OCI-LY3 (cell line): ENCODE results near the gene NBR1.
"Not testable (repeated sequence)": the region's sequence is repeated elsewhere in the genome, so short reads cannot be mapped to it uniquely, and the experiment has no call there.

Experiments used
- H2AFZ ChIP-seq: fragments of 200-600, 300-600 bp; shearing (Covaris generic); 2 replicates; pipeline ENCODE4 v1.6.0; 2014; ENCODE audit warnings: antibody characterized with exemption, low read depth, low read length
- H3K27ac ChIP-seq: fragments of 200-600, 300-600 bp; sonication (generic); 2 replicates; pipeline ENCODE4 v1.5.1; 2014; ENCODE audit warnings: mild to moderate bottlenecking, low read length, moderate library complexity, mixed read lengths
- H3K27me3 ChIP-seq: fragments of 200-600, 300-600 bp; sonication (generic); 2 replicates; pipeline ENCODE4 v1.6.1; 2014; ENCODE audit warnings: low read depth, low read length, mixed read lengths
- H3K36me3 ChIP-seq: fragments of 200-600, 300-600 bp; sonication (generic); replicated peaks from 2 replicates; pipeline ENCODE3; 2014; ENCODE audit warnings: low read depth, low read length, mixed read lengths
- H3K4me1 ChIP-seq: fragments of 300-600, 200-600 bp; sonication (generic); 2 replicates; pipeline ENCODE4 v1.6.1; 2014; ENCODE audit warnings: low read length, mixed read lengths
- H3K4me2 ChIP-seq: fragments of 200-600, 300-600 bp; sonication (generic); 2 replicates; pipeline ENCODE4 v1.6.1; 2014; ENCODE audit warnings: low read length, mixed read lengths
- H3K4me3 ChIP-seq: fragments of 300-600, 200-600 bp; sonication (generic); 2 replicates; pipeline ENCODE4 v1.5.1; 2014; ENCODE audit warnings: antibody characterized with exemption, mild to moderate bottlenecking, low read length, moderate library complexity
- H3K79me2 ChIP-seq: fragments of 300-600, 200-600 bp; shearing (Covaris generic); 2 replicates; pipeline ENCODE4 v1.6.1; 2014; ENCODE audit warnings: mild to moderate bottlenecking, low read length, mixed read lengths
- H3K9ac ChIP-seq: fragments of 300-600, 200-600 bp; shearing (Covaris generic); 2 replicates; pipeline ENCODE4 v1.6.0; 2014; ENCODE audit warnings: mild to moderate bottlenecking, low read length, moderate library complexity
- H3K9me3 ChIP-seq: fragments of 200-600, 300-600 bp; shearing (Covaris generic); 2 replicates; pipeline ENCODE4 v1.6.1; 2014; ENCODE audit warnings: low read length, mixed read lengths; ENCODE audit not compliant: insufficient read depth
- H4K20me1 ChIP-seq: fragments of 200-600, 300-600 bp; sonication (generic); 2 replicates; pipeline ENCODE4 v1.6.1; 2016; ENCODE audit warnings: low read length, mixed read lengths; ENCODE audit not compliant: insufficient read depth
- EZH2phosphoT487 ChIP-seq: fragments of 200-600 bp; shearing (Covaris generic); IDR thresholded peaks from 2 replicates; pipeline ENCODE4 v1.6.1; 2018; ENCODE audit warnings: antibody characterized with exemption, mixed run types, low read depth
- TF ChIP-seq, protein P1 (sequence below): fragments of 200-600, 300-600 bp; sonication (generic); IDR thresholded peaks from 2 replicates; pipeline ENCODE4 v1.5.1; 2014; ENCODE audit warnings: antibody characterized with exemption, low read length, low read depth

The NBR1 gene

DNA sequence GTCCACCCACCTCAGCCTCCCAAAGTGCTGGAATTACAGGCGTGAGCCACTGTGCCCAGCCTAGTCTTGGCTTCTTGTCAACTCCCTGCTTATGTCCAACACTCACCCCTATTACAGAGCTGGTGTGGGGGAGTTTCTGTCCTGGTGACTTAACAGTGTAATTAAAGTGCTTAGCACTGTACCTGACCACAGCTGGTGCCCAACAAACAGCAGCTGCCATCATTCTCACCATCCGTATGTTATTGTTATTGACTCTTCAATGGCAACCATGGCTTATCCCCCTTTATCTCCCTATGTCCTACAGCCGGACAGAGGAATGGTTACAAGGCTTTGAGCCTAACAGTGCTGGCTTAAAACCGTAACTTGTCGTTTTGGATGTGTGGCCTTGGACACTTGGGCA lies 28.9 kb upstream of the NBR1 start:
- Histone ChIP-seq H4K20me1 (no peaks in the 10 kb centered on the region), H3K36me3 (no peaks in the 10 kb centered on the region), H3K4me3 (no peak overlapping the region), H3K27ac (no peak overlapping the region), H3K4me1 (no peaks in the 10 kb centered on the region), H3K4me2 (no peak overlapping the region), H2AFZ (no peak overlapping the region), H3K79me2 (no peaks in the 10 kb centered on the region), H3K27me3 (no peaks in the 10 kb centered on the region), H3K9me3 (no peaks in the 10 kb centered on the region), H3K9ac (no peak overlapping the region)
- TF ChIP-seq EZH2phosphoT487: no peak
- TF ChIP-seq, protein P1, sequence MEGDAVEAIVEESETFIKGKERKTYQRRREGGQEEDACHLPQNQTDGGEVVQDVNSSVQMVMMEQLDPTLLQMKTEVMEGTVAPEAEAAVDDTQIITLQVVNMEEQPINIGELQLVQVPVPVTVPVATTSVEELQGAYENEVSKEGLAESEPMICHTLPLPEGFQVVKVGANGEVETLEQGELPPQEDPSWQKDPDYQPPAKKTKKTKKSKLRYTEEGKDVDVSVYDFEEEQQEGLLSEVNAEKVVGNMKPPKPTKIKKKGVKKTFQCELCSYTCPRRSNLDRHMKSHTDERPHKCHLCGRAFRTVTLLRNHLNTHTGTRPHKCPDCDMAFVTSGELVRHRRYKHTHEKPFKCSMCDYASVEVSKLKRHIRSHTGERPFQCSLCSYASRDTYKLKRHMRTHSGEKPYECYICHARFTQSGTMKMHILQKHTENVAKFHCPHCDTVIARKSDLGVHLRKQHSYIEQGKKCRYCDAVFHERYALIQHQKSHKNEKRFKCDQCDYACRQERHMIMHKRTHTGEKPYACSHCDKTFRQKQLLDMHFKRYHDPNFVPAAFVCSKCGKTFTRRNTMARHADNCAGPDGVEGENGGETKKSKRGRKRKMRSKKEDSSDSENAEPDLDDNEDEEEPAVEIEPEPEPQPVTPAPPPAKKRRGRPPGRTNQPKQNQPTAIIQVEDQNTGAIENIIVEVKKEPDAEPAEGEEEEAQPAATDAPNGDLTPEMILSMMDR: no peak

DNA sequence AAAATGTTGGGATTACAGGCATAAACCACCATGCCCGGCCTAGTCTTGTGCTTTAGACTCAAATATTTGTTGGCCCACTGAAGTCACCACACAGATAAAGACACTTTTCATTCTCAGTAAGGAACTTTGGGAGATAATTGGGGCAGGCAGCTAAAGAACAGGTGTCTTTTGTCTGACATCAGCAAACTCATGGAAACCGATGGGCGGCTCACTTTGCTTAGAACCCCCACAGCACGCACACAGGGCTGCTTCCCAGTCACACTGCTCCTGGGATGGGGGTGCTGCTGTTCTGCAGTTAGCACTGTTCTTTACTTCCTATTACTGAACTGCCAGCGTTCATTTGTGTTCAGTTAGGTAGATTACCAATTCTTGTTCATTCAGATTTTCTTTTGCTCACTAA lies 27.8 kb upstream of the NBR1 start:
- Histone ChIP-seq H3K4me1 (no peaks in the 10 kb centered on the region), H3K4me2 (no peak overlapping the region), H3K9me3 (no peaks in the 10 kb centered on the region), H3K27me3 (no peaks in the 10 kb centered on the region), H3K79me2 (no peaks in the 10 kb centered on the region), H4K20me1 (no peaks in the 10 kb centered on the region), H2AFZ (no peak overlapping the region), H3K36me3 (no peaks in the 10 kb centered on the region), H3K9ac (no peak overlapping the region), H3K4me3 (no peak overlapping the region), H3K27ac (no peak overlapping the region)
- no peak for TF ChIP-seq EZH2phosphoT487
- TF ChIP-seq, protein P1: no peak

DNA sequence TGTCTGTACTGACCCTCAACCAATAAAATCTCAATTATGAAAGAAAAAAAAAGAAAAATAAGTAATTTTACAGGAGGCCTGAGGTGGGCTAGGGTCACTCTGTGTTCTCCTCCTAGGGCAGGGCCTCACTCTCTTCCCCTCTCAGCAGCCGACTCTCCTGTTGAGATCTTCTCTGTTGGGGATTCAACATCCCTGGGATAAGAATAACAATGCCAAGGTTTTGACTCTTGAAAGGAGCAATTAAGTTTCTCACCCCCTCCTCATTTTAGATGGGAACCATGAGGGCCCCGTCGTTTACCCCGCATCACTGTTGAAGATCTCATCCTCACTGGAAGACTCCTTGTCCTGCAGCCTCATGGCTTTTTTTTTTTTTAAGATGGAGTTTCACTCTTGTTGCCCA lies 24.4 kb upstream of the NBR1 start:
- no peaks in the 10 kb centered on the region for H4K20me1 ChIP-seq

DNA sequence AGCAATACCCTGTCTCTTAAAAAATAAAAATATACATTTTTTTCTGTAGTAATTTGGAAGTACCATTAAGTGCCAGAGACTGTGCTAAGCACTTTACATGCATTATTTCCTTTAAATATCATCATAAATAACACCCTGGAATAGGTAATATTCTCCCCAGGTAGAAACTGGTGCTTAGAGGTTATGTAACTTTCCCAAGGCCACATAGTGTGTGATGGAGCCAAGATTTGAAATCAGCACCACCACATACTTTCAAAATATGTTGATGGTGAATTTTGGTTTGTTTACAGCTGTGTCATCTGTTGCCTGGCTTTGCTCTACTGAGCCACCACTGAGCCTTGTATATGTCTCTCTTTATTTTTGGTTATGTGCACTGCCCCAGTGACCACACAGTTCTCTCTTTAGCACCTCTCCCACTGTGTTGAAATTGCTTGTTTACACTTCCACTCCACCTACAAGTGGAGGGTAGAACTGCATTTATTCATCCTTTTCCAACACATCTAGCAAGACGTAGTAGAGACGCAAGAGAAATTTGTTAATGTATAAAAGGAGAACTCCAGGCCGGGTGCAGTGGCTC lies 19.0 kb upstream of the NBR1 start:
- Histone ChIP-seq H3K27ac (no peak overlapping the region), H4K20me1 (no peaks in the 10 kb centered on the region), H3K4me1 (no peaks in the 10 kb centered on the region), H3K9me3 (no peaks in the 10 kb centered on the region), H3K4me3 (no peak overlapping the region), H3K36me3 (no peaks in the 10 kb centered on the region), H3K4me2 (no peak overlapping the region), H3K27me3 (no peaks in the 10 kb centered on the region), H3K79me2 (no peaks in the 10 kb centered on the region), H3K9ac (no peak overlapping the region), H2AFZ (no peak overlapping the region)
- TF ChIP-seq, protein P1: no peak
- no peak for TF ChIP-seq EZH2phosphoT487

More for the DNA sequence above, 24.4 kb upstream of the NBR1 start:
- no peaks in the 10 kb centered on the region for H3K27me3 ChIP-seq
- H3K4me3 ChIP-seq: no peak overlapping the region
- no peak overlapping the region for H2AFZ ChIP-seq
- H3K9ac ChIP-seq: no peak overlapping the region
- H3K4me2 ChIP-seq: no peak overlapping the region
- H3K9me3 ChIP-seq: no peaks in the 10 kb centered on the region
- H3K36me3 ChIP-seq: no peaks in the 10 kb centered on the region
- no peak for TF ChIP-seq EZH2phosphoT487
- TF ChIP-seq, protein P1: no peak
- no peaks in the 10 kb centered on the region for H3K4me1 ChIP-seq
- H3K79me2 ChIP-seq: no peaks in the 10 kb centered on the region
- no peak overlapping the region for H3K27ac ChIP-seq

DNA sequence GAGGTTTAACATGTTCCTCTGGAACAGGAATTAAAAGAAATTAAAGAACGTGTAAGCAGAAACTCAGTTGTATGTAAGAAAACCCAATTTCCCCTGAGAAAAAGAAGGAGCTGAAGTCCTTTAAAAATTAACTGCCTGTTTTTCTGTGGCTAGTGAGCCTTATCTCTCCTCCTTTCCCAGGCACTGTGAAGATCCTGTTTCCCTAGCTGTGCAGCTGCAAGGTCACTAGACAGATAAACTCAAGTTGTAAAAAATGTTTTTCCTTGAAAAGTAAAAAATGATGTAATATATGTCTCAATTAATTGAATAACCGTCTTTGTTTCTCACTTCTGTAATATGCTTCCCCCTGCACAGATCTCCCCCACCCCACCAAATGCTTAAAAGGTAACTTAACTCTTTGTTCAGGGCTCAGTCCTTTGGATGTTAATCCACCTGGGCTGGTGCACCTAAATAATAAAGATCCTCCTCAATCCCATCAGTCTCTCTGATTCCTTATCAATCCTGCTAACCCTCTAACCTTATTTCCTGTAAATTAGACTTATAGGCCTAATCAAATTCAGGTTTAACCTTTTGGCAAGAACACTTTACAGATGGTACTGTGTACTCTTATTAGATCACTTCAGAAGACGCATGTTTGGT lies 17.7 kb upstream of the NBR1 start:
- H3K9me3 ChIP-seq, H3K4me1 ChIP-seq, H4K20me1 ChIP-seq, H3K4me3 ChIP-seq, H3K4me2 ChIP-seq, H2AFZ ChIP-seq, H3K79me2 ChIP-seq, H3K9ac ChIP-seq, H3K27ac ChIP-seq, H3K27me3 ChIP-seq, H3K36me3 ChIP-seq: not testable (repeated sequence)
